Caco-2 (cell line): Measurements from ENCODE around the gene ZNF646. TPM values are rescaled to one million over a fixed set of nuclear protein-coding genes. Genes with fewer than 3 reads are reported as not detected.

ENCODE experiments used
- BruUV-seq: library from RNA; stranded (reverse); fragments of 400-500 nt; replicated peaks from 2 replicates; lab custom pipeline; 2021; lab: Mats Ljungman, UMichigan
- CTCF ChIA-PET: fragments of 300-600 bp; sonication (Branson Sonifier 250); formaldehyde crosslinking; loops from one replicate; lab custom pipeline; 2022; ENCODE audit warnings: antibody characterized with exemption; lab: Charles Lee
- POLR2A ChIA-PET: fragments of 300-600 bp; sonication (Branson Sonifier 250); formaldehyde crosslinking; loops from one replicate; lab custom pipeline; 2022; ENCODE audit warnings: antibody characterized with exemption; lab: Charles Lee
- DNase-seq, 2 experiments: peaks; one replicate each; pipeline versions ENCODE4 v3.0.0 to v3.0.0-alpha.2; 2020 to 2022
- H3K27me3 ChIP-seq: replicated peaks from 2 replicates; pipeline ENCODE4 v1.6.0; 2011; ENCODE audit warnings: low read length; ENCODE audit not compliant: control insufficient read depth, insufficient read depth
- H3K36me3 ChIP-seq: 2 replicates; pipeline ENCODE4 v1.5.1; 2011; ENCODE audit warnings: low read length; ENCODE audit not compliant: control insufficient read depth, insufficient read depth
- H3K4me1 ChIP-seq: fragments of 250-450 bp; sonication (Bioruptor Pico); 2 replicates; pipeline ENCODE4 v1.5.1; 2020; ENCODE audit warnings: mild to moderate bottlenecking
- H3K4me3 ChIP-seq: 2 replicates; pipeline ENCODE4 v1.5.1; 2011; ENCODE audit warnings: low read depth, mild to moderate bottlenecking, control low read depth, low read length
- H3K9me3 ChIP-seq: fragments of 250-450 bp; sonication (Bioruptor Pico); 2 replicates; pipeline ENCODE4 v1.5.1; 2020; ENCODE audit warnings: mild to moderate bottlenecking, moderate library complexity
- H3K27ac Mint-ChIP-seq: one replicate; pipeline ENCODE4 v1.8.0; 2022; ENCODE audit warnings: mixed read lengths; ENCODE audit not compliant: unreplicated experiment
- H3K27me3 Mint-ChIP-seq: one replicate; pipeline ENCODE4 v1.8.0; 2022; ENCODE audit warnings: mixed read lengths; ENCODE audit not compliant: insufficient read depth, unreplicated experiment
- H3K36me3 Mint-ChIP-seq: one replicate; pipeline ENCODE4 v1.8.0; 2022; ENCODE audit warnings: mild to moderate bottlenecking, mixed read lengths; ENCODE audit not compliant: insufficient read depth, unreplicated experiment
- H3K4me1 Mint-ChIP-seq: one replicate; pipeline ENCODE4 v1.8.0; 2022; ENCODE audit warnings: low read depth, mixed read lengths; ENCODE audit not compliant: unreplicated experiment
- H3K4me3 Mint-ChIP-seq: one replicate; pipeline ENCODE4 v1.8.0; 2022; ENCODE audit warnings: mild to moderate bottlenecking, moderate library complexity, mixed read lengths; ENCODE audit not compliant: unreplicated experiment
- H3K9me3 Mint-ChIP-seq: one replicate; pipeline ENCODE4 v1.8.0; 2022; ENCODE audit warnings: mixed read lengths; ENCODE audit not compliant: unreplicated experiment
- CTCF ChIP-seq, 2 experiments: fragments of 200-600 bp in 1 of 2; IDR thresholded peaks; 1 replicate in 1 of 2; 2 replicates in 1 of 2; pipeline versions ENCODE4 v1.5.1 to v1.8.0; 2011 to 2022; ENCODE audit warnings: antibody characterized with exemption in 1 of 2, control low read depth in 1 of 2, inconsistent platforms in 1 of 2, low read depth in 1 of 2, low read length in 1 of 2, mild to moderate bottlenecking in 1 of 2, moderate library complexity in 1 of 2; ENCODE audit not compliant: insufficient read depth in 1 of 2, severe bottlenecking in 1 of 2, unreplicated experiment in 1 of 2
- intact Hi-C: fragments of 100-400 bp; cut with micrococcal nuclease; formaldehyde crosslinking; loops from one replicate; pipeline ENCODE4 v1.10.0; 2022; ENCODE audit not compliant: unreplicated experiment
- total RNA-seq: library from RNA; stranded (reverse); gene quantifications from 2 replicates; pipeline ENCODE4 v1.2.3, GENCODE V29; 2022

ZNF646 gene
- total RNA-seq, 1 experiment from 2014 or later, result 17.2 TPM

DNA sequence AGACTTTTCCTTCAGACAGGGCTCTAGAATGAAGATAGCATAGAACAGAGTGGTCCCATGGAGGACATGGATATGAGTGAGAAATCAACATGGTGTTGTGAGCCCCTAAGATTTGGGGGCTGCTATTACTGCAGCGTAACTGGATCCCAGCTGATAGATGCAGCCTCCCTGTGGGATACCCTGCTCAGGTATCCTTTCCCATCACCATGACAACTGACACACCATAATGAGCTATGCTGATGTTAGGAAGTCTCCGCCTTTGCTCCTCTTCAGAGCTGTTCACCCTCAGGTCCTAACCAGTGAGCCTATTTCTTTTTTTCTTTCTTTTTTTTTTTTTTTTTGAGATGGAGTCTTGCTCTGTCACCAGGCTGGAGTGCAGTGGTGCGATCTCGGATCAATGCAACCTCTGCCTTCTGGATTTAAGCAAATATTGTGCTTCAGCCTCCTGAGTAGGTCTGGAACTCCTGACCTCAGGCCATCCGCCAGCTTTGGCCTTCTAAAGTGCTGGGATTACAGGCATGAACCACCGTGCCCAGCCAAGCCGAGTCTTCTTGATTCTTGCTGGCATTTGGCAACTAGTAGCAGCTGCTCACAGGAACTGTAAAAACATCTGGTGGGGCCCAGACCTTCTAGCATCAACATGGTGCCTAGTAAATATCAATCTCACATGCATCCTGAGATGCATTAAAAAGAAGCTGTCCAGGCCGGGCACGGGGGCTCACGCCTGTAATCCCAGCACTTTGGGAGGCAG is 23.8 kb upstream of the ZNF646 start:
- peaks cover 10% of the 10 kb centered on the region for H3K4me1 Mint-ChIP-seq
- peaks cover 5% of the 10 kb centered on the region for H3K36me3 Mint-ChIP-seq
- no peak overlapping the region for H3K27ac Mint-ChIP-seq
- ChIA-PET POLR2A (no interaction called here), CTCF (no interaction called here)
- no peaks in the 10 kb centered on the region for H3K9me3 ChIP-seq
- no peak overlapping the region for H3K4me3 ChIP-seq
- intact Hi-C loops, result no loop called here
- H3K9me3 Mint-ChIP-seq, result no peaks in the 10 kb centered on the region
- H3K27me3 ChIP-seq, result no peaks in the 10 kb centered on the region
- no peaks in the 10 kb centered on the region for H3K36me3 ChIP-seq
- no peak for TF ChIP-seq CTCF (IDR thresholded peaks at IDR 0.05; ENCODE audit: insufficient read depth in 1 of 2, low read depth in 1 of 2, low read length in 1 of 2, severe bottlenecking in 1 of 2, unreplicated experiment in 1 of 2)
- H3K4me3 Mint-ChIP-seq, result no peak overlapping the region
- no peak for DNase-seq
- BruUV-seq, result no TSS peak
- H3K27me3 Mint-ChIP-seq, result no peaks in the 10 kb centered on the region
- no peaks in the 10 kb centered on the region for H3K4me1 ChIP-seq

- no peaks in the 10 kb centered on the region for H3K27me3 ChIP-seq
- Mint-ChIP-seq H3K27ac (no peak overlapping the region), H3K27me3 (no peaks in the 10 kb centered on the region), H3K36me3 (no peaks in the 10 kb centered on the region), H3K4me3 (no peak overlapping the region), H3K9me3 (no peaks in the 10 kb centered on the region), H3K4me1 (peaks cover 10% of the 10 kb centered on the region)
- intact Hi-C loops, result no loop called here
- BruUV-seq, result no TSS peak
- ChIA-PET POLR2A (no interaction called here), CTCF (no interaction called here)
- no peaks in the 10 kb centered on the region for H3K9me3 ChIP-seq
- no peaks in the 10 kb centered on the region for H3K36me3 ChIP-seq
- DNase-seq, result peak in 1 of 2 experiments; percentile 7
- no peak overlapping the region for H3K4me3 ChIP-seq
- no peak for TF ChIP-seq CTCF (IDR thresholded peaks at IDR 0.05; ENCODE audit: insufficient read depth in 1 of 2, low read depth in 1 of 2, low read length in 1 of 2, severe bottlenecking in 1 of 2, unreplicated experiment in 1 of 2)
- H3K4me1 ChIP-seq, result no peaks in the 10 kb centered on the region
These were observed 22.1 kb upstream of the ZNF646 start for GRCh38 chr16:31052114-31052513.

GRCh38 chr16:31055613-31056012 is 18.6 kb upstream of the ZNF646 start:
- Histone ChIP-seq H3K9me3 (no peaks in the 10 kb centered on the region), H3K4me1 (no peaks in the 10 kb centered on the region), H3K4me3 (no peak overlapping the region), H3K27me3 (no peaks in the 10 kb centered on the region), H3K36me3 (no peaks in the 10 kb centered on the region)
- POLR2A ChIA-PET, result no interaction called here
- Mint-ChIP-seq H3K9me3 (no peaks in the 10 kb centered on the region), H3K27ac (no peak overlapping the region), H3K27me3 (no peaks in the 10 kb centered on the region), H3K36me3 (no peaks in the 10 kb centered on the region), H3K4me1 (peaks cover 10% of the 10 kb centered on the region), H3K4me3 (no peak overlapping the region)
- no TSS peak for BruUV-seq
- intact Hi-C loops, result no loop called here
- TF ChIP-seq CTCF (IDR thresholded peaks at IDR 0.05; ENCODE audit: insufficient read depth in 1 of 2, low read depth in 1 of 2, low read length in 1 of 2, severe bottlenecking in 1 of 2, unreplicated experiment in 1 of 2), result no peak
- DNase-seq, result no peak
- CTCF ChIA-PET, result interaction anchor here (0.6 to 0.7 kb wide), 2 partner anchors 71 to 93 kb away, joined by 4 to 5 read pairs; no protein-coding TSS in a partner anchor
